Endothelial cell of umbilical vein (primary cell): ENCODE data around the gene BCR. TPM values are rescaled to one million over a fixed set of nuclear protein-coding genes. Genes with fewer than 3 reads are reported as not detected.

ENCODE experiments used
- BruUV-seq: library from RNA; stranded (reverse); fragments of 400-500 nt; replicated peaks from 2 replicates; lab custom pipeline; 2021; lab: Mats Ljungman, UMichigan
- CTCF ChIA-PET: fragments of 300-600, 350-600 bp; sonication (Branson Sonifier 250); formaldehyde crosslinking; loops from one replicate; lab custom pipeline; 2021; ENCODE audit warnings: antibody characterized with exemption, inconsistent platforms; lab: Charles Lee
- POLR2A ChIA-PET: fragments of 300-600, 350-600 bp; sonication (Branson Sonifier 250); formaldehyde crosslinking; loops from one replicate; lab custom pipeline; 2021; ENCODE audit warnings: antibody characterized with exemption, inconsistent platforms; lab: Charles Lee
- DNase-seq: peaks from one replicate; pipeline ENCODE4 v3.0.0-alpha.2; 2011; ENCODE audit warnings: low read depth, low spot score
- FAIRE-seq: peaks from 2 replicates; lab custom pipeline; 2011; peaks lifted over from hg19 to GRCh38; lab: Jason Lieb, UNC
- H2AFZ ChIP-seq: 2 replicates; pipeline ENCODE4 v1.6.0; 2012; ENCODE audit warnings: low read depth, low read length, control low read depth, inconsistent platforms
- H3K27ac ChIP-seq: 2 replicates; pipeline ENCODE4 v1.5.1; 2011; ENCODE audit warnings: low read depth, mild to moderate bottlenecking, control low read depth, low read length, moderate library complexity; ENCODE audit not compliant: insufficient read depth
- H3K27me3 ChIP-seq, 2 experiments: 2 replicates each; pipeline versions ENCODE4 v1.6.0 to v1.6.1; 2011; ENCODE audit warnings: low read length in 2 of 2, mixed read lengths in 1 of 2; ENCODE audit not compliant: control insufficient read depth in 2 of 2, insufficient read depth in 2 of 2
- H3K36me3 ChIP-seq, 2 experiments: 2 replicates in 1 of 2; 3 replicates in 1 of 2; pipeline ENCODE4 v1.5.1; 2011; ENCODE audit warnings: low read length in 2 of 2, mild to moderate bottlenecking in 1 of 2, moderate library complexity in 1 of 2; ENCODE audit not compliant: control insufficient read depth in 2 of 2, insufficient read depth in 2 of 2; ENCODE audit errors: extremely low read depth in 1 of 2
- H3K4me1 ChIP-seq: 3 replicates; pipeline ENCODE4 v1.5.1; 2011; ENCODE audit warnings: mild to moderate bottlenecking, low read length; ENCODE audit not compliant: control insufficient read depth, insufficient read depth; ENCODE audit errors: extremely low read depth
- H3K4me2 ChIP-seq: 2 replicates; pipeline ENCODE4 v1.6.1; 2011; ENCODE audit warnings: low read length, control low read depth, mixed read lengths; ENCODE audit not compliant: insufficient read depth
- H3K4me3 ChIP-seq, 3 experiments: fragments of 200-600 bp in 1 of 3; sonication (generic), shearing (Covaris generic) in 1 of 3; replicated peaks in 1 of 3; 2 replicates each; pipeline ENCODE4 v1.5.1; 2011 to 2016; ENCODE audit warnings: control low read depth in 3 of 3, low read length in 3 of 3, mild to moderate bottlenecking in 2 of 3, inconsistent platforms in 1 of 3, low read depth in 1 of 3, moderate library complexity in 1 of 3; ENCODE audit not compliant: insufficient read depth in 1 of 3
- H3K79me2 ChIP-seq: 2 replicates; pipeline ENCODE4 v1.6.0; 2012; ENCODE audit warnings: low read length, inconsistent platforms; ENCODE audit not compliant: control insufficient read depth, insufficient read depth
- H3K9ac ChIP-seq: replicated peaks from 2 replicates; pipeline ENCODE3; 2011; ENCODE audit warnings: low read length, control low read depth; ENCODE audit not compliant: insufficient read depth; ENCODE audit errors: extremely low read depth
- H3K9me1 ChIP-seq: replicated peaks from 3 replicates; pipeline ENCODE4 v1.6.0; 2011; ENCODE audit warnings: mild to moderate bottlenecking, low read length; ENCODE audit not compliant: control insufficient read depth, insufficient read depth; ENCODE audit errors: extremely low read depth
- H3K9me3 ChIP-seq: replicated peaks from 2 replicates; pipeline ENCODE4 v1.5.1; 2012; ENCODE audit warnings: low read length, inconsistent platforms; ENCODE audit not compliant: control insufficient read depth, insufficient read depth
- H4K20me1 ChIP-seq: replicated peaks from 2 replicates; pipeline ENCODE3; 2011; ENCODE audit warnings: mild to moderate bottlenecking, low read length; ENCODE audit not compliant: control insufficient read depth, insufficient read depth; ENCODE audit errors: extremely low read depth
- CTCF ChIP-seq, 2 donors: IDR thresholded peaks; 1 replicate in 1 of 2; 2 replicates in 1 of 2; pipeline ENCODE4 v1.5.1; 2011; ENCODE audit warnings: low read length in 2 of 2, mild to moderate bottlenecking in 2 of 2, moderate library complexity in 2 of 2, control low read depth in 1 of 2, inconsistent platforms in 1 of 2, low read depth in 1 of 2; ENCODE audit not compliant: insufficient read depth in 1 of 2; ENCODE audit errors: extremely low read depth in 1 of 2
- EZH2 ChIP-seq: IDR thresholded peaks from 2 replicates; pipeline ENCODE4 v1.6.1; 2012; ENCODE audit warnings: borderline replicate concordance, low read depth, mild to moderate bottlenecking, moderate library complexity, low read length, inconsistent platforms; ENCODE audit not compliant: severe bottlenecking
- FOS ChIP-seq: IDR thresholded peaks from 2 replicates; pipeline ENCODE4 v1.6.1; 2011; ENCODE audit warnings: mild to moderate bottlenecking, low read length, moderate library complexity, borderline replicate concordance; ENCODE audit not compliant: insufficient read depth
- GATA2 ChIP-seq: IDR thresholded peaks from 2 replicates; pipeline ENCODE4 v1.7.0; 2011; ENCODE audit warnings: low read depth, mild to moderate bottlenecking, moderate library complexity, mixed read lengths, low read length; ENCODE audit not compliant: insufficient read length, insufficient read depth
- JUN ChIP-seq: IDR thresholded peaks from 2 replicates; pipeline ENCODE4 v1.6.1; 2011; ENCODE audit warnings: borderline replicate concordance, low read depth; ENCODE audit not compliant: insufficient read length, insufficient read depth
- MAX ChIP-seq: IDR thresholded peaks from 2 replicates; pipeline ENCODE4 v1.6.1; 2011; ENCODE audit not compliant: insufficient read depth, insufficient read length
- MYC ChIP-seq: IDR thresholded peaks from one replicate; pipeline ENCODE4 v1.6.1; 2011; ENCODE audit warnings: mild to moderate bottlenecking, low read depth, low read length
- POLR2A ChIP-seq: IDR thresholded peaks from 2 replicates; pipeline ENCODE4 v1.6.1; 2012; ENCODE audit warnings: low read depth, mild to moderate bottlenecking, control low read depth, low read length
- POLR2AphosphoS5 ChIP-seq: IDR thresholded peaks from 2 replicates; pipeline ENCODE4 v1.6.1; 2012; ENCODE audit warnings: low read depth, mild to moderate bottlenecking, control low read depth, low read length, moderate library complexity; ENCODE audit not compliant: insufficient read depth
- dilution Hi-C: fragments of 300-500 bp; cut with MboI; formaldehyde crosslinking; loops from one replicate; pipeline ENCODE4 v1.15.0; 2019; ENCODE audit warnings: low sequenced_read_pairs; ENCODE audit not compliant: extremely low pct_ligation_motif_present
- intact Hi-C: fragments of 100-400 bp; cut with micrococcal nuclease; formaldehyde crosslinking; loops from one replicate; pipeline ENCODE4 v1.10.0; 2022
- polyA plus RNA-seq, 4 experiments: library from polyadenylated mRNA; depleted of rRNA in 3 of 4; stranded (reverse) in 3 of 4; unstranded in 1 of 4; fragments of >200 nt; gene quantifications; 2 replicates each; pipeline versions ENCODE4 v1.2.1 to v1.2.3, GENCODE V29; 2011 to 2012; ENCODE audit warnings: missing spikeins in 1 of 4
- total RNA-seq: library from RNA; stranded (reverse); gene quantifications from 2 replicates; pipeline ENCODE4 v1.2.3, GENCODE V29; 2021

BCR gene
- total and polyA plus RNA-seq, 2 donors (not counting 3 experiments of a cell fraction or from before 2014, with no cell fraction given): 129 to 141 TPM

DNA sequence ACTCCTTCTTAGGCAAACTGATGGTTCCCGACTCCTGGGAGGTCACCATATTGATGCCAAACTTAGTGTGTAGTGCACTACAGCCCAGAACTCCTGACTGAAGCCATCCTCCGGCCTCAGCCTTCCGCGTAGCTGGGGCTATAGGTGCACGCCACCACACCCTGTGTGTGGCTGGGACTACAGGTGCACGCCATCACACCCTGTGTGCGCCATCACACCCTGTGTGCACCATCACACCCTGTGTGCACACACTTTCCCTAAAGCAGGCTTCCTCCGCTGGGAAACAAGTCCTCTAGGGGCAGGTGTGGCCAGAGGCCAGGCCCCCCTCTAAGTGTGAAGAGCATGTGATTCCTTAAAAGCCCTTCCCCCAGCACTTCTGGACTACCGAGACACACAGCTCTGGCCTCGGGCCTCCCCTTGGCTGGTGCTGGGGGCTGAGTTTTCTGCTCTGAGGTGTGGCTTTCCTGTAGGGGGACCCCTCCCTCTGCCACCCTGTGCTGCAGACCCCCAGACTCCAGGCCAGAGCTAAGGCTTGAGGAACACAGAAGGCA lies 81.7 kb downstream of the BCR start:
- BruUV-seq: no TSS peak
- peaks cover 10 to 63% of the 10 kb centered on the region in 2 experiments for H3K36me3 ChIP-seq
- dilution Hi-C loops (no loop called here), intact Hi-C loops (no loop called here)
- H3K9ac ChIP-seq: no peak overlapping the region
- H3K4me2 ChIP-seq: no peak overlapping the region
- FAIRE-seq (no peak), DNase-seq (no peak)
- no peak for TF ChIP-seq CTCF (IDR thresholded peaks at IDR 0.05; ENCODE audit: extremely low read depth in 1 of 2, insufficient read depth in 1 of 2, low read depth in 1 of 2, low read length in 2 of 2)
- TF ChIP-seq EZH2: no peak
- no peak for TF ChIP-seq POLR2AphosphoS5
- no peak for TF ChIP-seq GATA2
- no peak for TF ChIP-seq MYC
- no peak for TF ChIP-seq POLR2A
- no peak for TF ChIP-seq MAX
- no peak for TF ChIP-seq JUN
- no peak for TF ChIP-seq FOS
- CTCF ChIA-PET: interaction anchor here (1.0 kb wide), 1 partner anchor 87 kb away, joined by 3 read pairs; no protein-coding TSS in a partner anchor
- H4K20me1 ChIP-seq: no peaks in the 10 kb centered on the region
- no peaks in the 10 kb centered on the region for H3K9me1 ChIP-seq
- H3K4me1 ChIP-seq: no peaks in the 10 kb centered on the region
- POLR2A ChIA-PET: no interaction called here
- H3K9me3 ChIP-seq: no peaks in the 10 kb centered on the region
- no peak overlapping the region for H3K4me3 ChIP-seq
- no peaks in the 10 kb centered on the region for H3K27me3 ChIP-seq
- H3K27ac ChIP-seq: no peak overlapping the region
- H3K79me2 ChIP-seq: peaks cover 39% of the 10 kb centered on the region
- no peak overlapping the region for H2AFZ ChIP-seq
